Activated CD4-positive, alpha-beta memory T cell treated with anti-CD3 and anti-CD28 coated beads for 36 hours (primary cell): Measurements from ENCODE around the gene ZNF143. TPM values are rescaled to one million over a fixed set of nuclear protein-coding genes. Genes with fewer than 3 reads are reported as not detected.
A peak's percentile ranks its signal among the peaks of the same experiment; 100 is the strongest.

Experiments
- CTCF ChIA-PET: fragments of 350-600 bp; sonication (Branson Sonifier 250); formaldehyde crosslinking; loops from one replicate; lab custom pipeline; 2021; ENCODE audit warnings: antibody characterized with exemption, inconsistent platforms; lab: Charles Lee
- POLR2A ChIA-PET: fragments of 350-600 bp; sonication (Branson Sonifier 250); formaldehyde crosslinking; loops from one replicate; lab custom pipeline; 2021; ENCODE audit warnings: antibody characterized with exemption; lab: Charles Lee
- DNase-seq: peaks from one replicate; pipeline ENCODE4 v3.0.0-alpha.2; 2020
- H3K27ac Mint-ChIP-seq: one replicate; pipeline ENCODE4 v1.8.0; 2021; ENCODE audit warnings: mixed read lengths
- H3K27me3 Mint-ChIP-seq: one replicate; pipeline ENCODE4 v1.8.0; 2021; ENCODE audit warnings: mixed read lengths
- H3K36me3 Mint-ChIP-seq: one replicate; pipeline ENCODE4 v1.8.0; 2021; ENCODE audit warnings: mixed read lengths
- H3K4me1 Mint-ChIP-seq: one replicate; pipeline ENCODE4 v1.8.0; 2021; ENCODE audit warnings: low read depth, mixed read lengths
- H3K4me3 Mint-ChIP-seq: one replicate; pipeline ENCODE4 v1.8.0; 2021; ENCODE audit warnings: mild to moderate bottlenecking, mixed read lengths
- H3K9me3 Mint-ChIP-seq: one replicate; pipeline ENCODE4 v1.8.0; 2021; ENCODE audit warnings: mixed read lengths
- intact Hi-C: fragments of 100-400 bp; cut with micrococcal nuclease; formaldehyde crosslinking; loops from one replicate; pipeline ENCODE4 v1.15.1; 2023
- total RNA-seq, 2 experiments: library from RNA; stranded (reverse); gene quantifications; one replicate each; pipeline ENCODE4 v1.2.3, GENCODE V29; 2021

Gene ZNF143
- total RNA-seq, 2 experiments from 2014 or later = 45.4 to 48.2 TPM

GRCh38 chr11:9550191-9550628, 89.4 kb downstream of the ZNF143 start:
- POLR2A ChIA-PET = no interaction called here
- Mint-ChIP-seq H3K4me3 (no peak overlapping the region), H3K27me3 (no peaks in the 10 kb centered on the region), H3K27ac (no peak overlapping the region), H3K9me3 (no peaks in the 10 kb centered on the region), H3K4me1 (no peaks in the 10 kb centered on the region), H3K36me3 (peaks cover 7% of the 10 kb centered on the region)
- CTCF ChIA-PET = interaction anchor here (0.7 to 4.9 kb wide), 2 partner anchors 16 to 535 kb away, joined by 3 to 17 read pairs; no protein-coding TSS in a partner anchor
- no peak for DNase-seq
- intact Hi-C loops = no loop called here

- Mint-ChIP-seq H3K4me1 (peaks cover 14% of the 10 kb centered on the region), H3K4me3 (no peak overlapping the region), H3K36me3 (peaks cover 15% of the 10 kb centered on the region), H3K27me3 (no peaks in the 10 kb centered on the region), H3K27ac (no peak overlapping the region), H3K9me3 (peaks cover 21% of the 10 kb centered on the region)
- DNase-seq = no peak
- ChIA-PET CTCF (interaction anchor here (8.3 kb wide), 1 partner anchor 27 kb away, joined by 41 read pairs; no protein-coding TSS in a partner anchor), POLR2A (no interaction called here)
- intact Hi-C loops = loop anchor here (10.0 kb wide), 1 partner anchor 877 kb away; the partner anchor contains the start of genes RPL27A and TRIM66
These were observed 100.6 kb downstream of the ZNF143 start for GRCh38 chr11:9561279-9561982.

GRCh38 chr11:9562716-9563115, 101.9 kb downstream of the ZNF143 start:
- intact Hi-C loops = loop anchor here (10.0 kb wide), 1 partner anchor 878 kb away; the partner anchor contains the start of genes RPL27A and TRIM66
- H3K36me3 Mint-ChIP-seq = peaks cover 13% of the 10 kb centered on the region
- H3K27me3 Mint-ChIP-seq = no peaks in the 10 kb centered on the region
- H3K9me3 Mint-ChIP-seq = peaks cover 21% of the 10 kb centered on the region
- peaks cover 21% of the 10 kb centered on the region for H3K4me1 Mint-ChIP-seq
- peak; percentile 43 for DNase-seq
- H3K27ac Mint-ChIP-seq = no peak overlapping the region
- ChIA-PET POLR2A (interaction anchor here (0.7 to 1.2 kb wide), 2 partner anchors 11 to 14 kb away, joined by 3 to 4 read pairs; partner anchors contain the start of gene WEE1), CTCF (interaction anchor here (8.3 kb wide), 1 partner anchor 28 kb away, joined by 41 read pairs; no protein-coding TSS in a partner anchor)
- no peak overlapping the region for H3K4me3 Mint-ChIP-seq

- DNase-seq = no peak
- intact Hi-C loops = loop anchor here (10.0 kb wide), 1 partner anchor 878 kb away; the partner anchor contains the start of genes RPL27A and TRIM66
- Mint-ChIP-seq H3K27ac (no peak overlapping the region), H3K4me1 (peaks cover 23% of the 10 kb centered on the region), H3K36me3 (peaks cover 13% of the 10 kb centered on the region), H3K9me3 (peaks cover 21% of the 10 kb centered on the region), H3K27me3 (no peaks in the 10 kb centered on the region), H3K4me3 (no peak overlapping the region)
- ChIA-PET POLR2A (interaction anchor here (0.7 to 1.2 kb wide), 2 partner anchors 11 to 13 kb away, joined by 3 to 4 read pairs; partner anchors contain the start of gene WEE1), CTCF (interaction anchor here (0.7 to 8.3 kb wide), 2 partner anchors 29 to 104 kb away, joined by 3 to 41 read pairs; no protein-coding TSS in a partner anchor)
These were observed 102.5 kb downstream of the ZNF143 start for GRCh38 chr11:9563196-9563730.

GRCh38 chr11:9565822-9566560, 105.2 kb downstream of the ZNF143 start:
- ChIA-PET CTCF (interaction anchor here (1.5 to 8.3 kb wide), 2 partner anchors 31 to 47 kb away, joined by 7 to 41 read pairs; no protein-coding TSS in a partner anchor), POLR2A (interaction anchor here (0.6 to 1.2 kb wide), 4 partner anchors 8 to 1232 kb away, joined by 3 to 6 read pairs (median 4); partner anchors contain the start of genes WEE1 and ZNF143)
- intact Hi-C loops = loop anchor here (1.0 to 10.0 kb wide), 7 partner anchors 9 to 881 kb away; partner anchors contain the start of genes AKIP1, RPL27A, TMEM41B and TRIM66
- H3K4me3 Mint-ChIP-seq = peak overlapping the region; percentile 36
- H3K27me3 Mint-ChIP-seq = no peaks in the 10 kb centered on the region
- peak; percentile 80 for DNase-seq
- peak overlapping the region; percentile 82 for H3K27ac Mint-ChIP-seq
- H3K4me1 Mint-ChIP-seq = peaks cover 37% of the 10 kb centered on the region
- peaks cover 11% of the 10 kb centered on the region for H3K9me3 Mint-ChIP-seq
- H3K36me3 Mint-ChIP-seq = peaks cover 6% of the 10 kb centered on the region

GRCh38 chr11:9566561-9567063, 105.8 kb downstream of the ZNF143 start:
- Mint-ChIP-seq H3K27me3 (no peaks in the 10 kb centered on the region), H3K36me3 (peaks cover under 1% of the 10 kb centered on the region), H3K4me3 (no peak overlapping the region), H3K27ac (peak overlapping the region; percentile 82), H3K4me1 (peaks cover 37% of the 10 kb centered on the region), H3K9me3 (peaks cover 5% of the 10 kb centered on the region)
- ChIA-PET POLR2A (interaction anchor here (0.6 to 1.2 kb wide), 3 partner anchors 10 to 1232 kb away, joined by 3 to 4 read pairs (median 3); partner anchors contain the start of gene ZNF143), CTCF (interaction anchor here (0.6 to 8.3 kb wide), 4 partner anchors 32 to 50 kb away, joined by 3 to 41 read pairs (median 6); no protein-coding TSS in a partner anchor)
- DNase-seq = no peak
- intact Hi-C loops = loop anchor here (1.0 to 10.0 kb wide), 7 partner anchors 9 to 882 kb away; partner anchors contain the start of genes AKIP1, RPL27A, TMEM41B and TRIM66

- no peak overlapping the region for H3K4me3 Mint-ChIP-seq
- no peaks in the 10 kb centered on the region for H3K9me3 Mint-ChIP-seq
- H3K36me3 Mint-ChIP-seq = no peaks in the 10 kb centered on the region
- H3K4me1 Mint-ChIP-seq = peaks cover 37% of the 10 kb centered on the region
- intact Hi-C loops = loop anchor here (2.0 to 10.0 kb wide), 4 partner anchors 33 to 883 kb away; partner anchors contain the start of genes AKIP1, RPL27A, TMEM41B and TRIM66
- CTCF ChIA-PET = interaction anchor here (0.6 to 8.3 kb wide), 3 partner anchors 33 to 49 kb away, joined by 3 to 41 read pairs (median 4); no protein-coding TSS in a partner anchor
- no peak for DNase-seq
- no peak overlapping the region for H3K27ac Mint-ChIP-seq
- POLR2A ChIA-PET = interaction anchor here (1.0 kb wide), 1 partner anchor 9 kb away, joined by 3 read pairs; no protein-coding TSS in a partner anchor
- no peaks in the 10 kb centered on the region for H3K27me3 Mint-ChIP-seq
These were observed 106.6 kb downstream of the ZNF143 start for GRCh38 chr11:9567401-9567800.

- ChIA-PET CTCF (interaction anchor here (1.0 kb wide), 2 partner anchors 180 to 974 kb away, joined by 3 read pairs; no protein-coding TSS in a partner anchor), POLR2A (no interaction called here)
- Mint-ChIP-seq H3K9me3 (no peaks in the 10 kb centered on the region), H3K27ac (no peak overlapping the region), H3K4me1 (peaks cover 37% of the 10 kb centered on the region), H3K27me3 (no peaks in the 10 kb centered on the region), H3K4me3 (no peak overlapping the region), H3K36me3 (no peaks in the 10 kb centered on the region)
- intact Hi-C loops = loop anchor here (10.0 kb wide), 1 partner anchor 884 kb away; the partner anchor contains the start of genes RPL27A and TRIM66
- no peak for DNase-seq
These were observed 107.5 kb downstream of the ZNF143 start for GRCh38 chr11:9568161-9568853.

- intact Hi-C loops = loop anchor here (10.0 kb wide), 1 partner anchor 884 kb away; the partner anchor contains the start of genes RPL27A and TRIM66
- H3K36me3 Mint-ChIP-seq = no peaks in the 10 kb centered on the region
- H3K4me3 Mint-ChIP-seq = no peak overlapping the region
- no peaks in the 10 kb centered on the region for H3K27me3 Mint-ChIP-seq
- H3K9me3 Mint-ChIP-seq = no peaks in the 10 kb centered on the region
- CTCF ChIA-PET = interaction anchor here (1.0 kb wide), 2 partner anchors 179 to 973 kb away, joined by 3 read pairs; no protein-coding TSS in a partner anchor
- DNase-seq = peak; percentile 35
- H3K4me1 Mint-ChIP-seq = peaks cover 37% of the 10 kb centered on the region
- no peak overlapping the region for H3K27ac Mint-ChIP-seq
- POLR2A ChIA-PET = no interaction called here
These were observed 108.2 kb downstream of the ZNF143 start for GRCh38 chr11:9568854-9569587.
